GM21717 (cell line): Measurements from ENCODE around the gene NEIL3.

Experiments used
- ATAC-seq: cut with Tn5 transposase; IDR thresholded peaks from one replicate; pipeline ENCODE4 v1.9.1; 2021; ENCODE audit warnings: mild to moderate bottlenecking, moderate library complexity; ENCODE audit not compliant: unreplicated experiment

The NEIL3 gene

GRCh38 chr4:177309522-177310371, at the start of gene NEIL3:
Gene NEIL3 (plus strand): TSS chr4:177309874. CDS start chr4:177309954, 80 bp downstream.
- ATAC-seq = peak; percentile 95

- no peak for ATAC-seq
These were observed 45.9 kb upstream of the NEIL3 start for GRCh38 chr4:177263818-177264217.

GRCh38 chr4:177264788-177265422, 44.8 kb upstream of the NEIL3 start:
- no peak for ATAC-seq

GRCh38 chr4:177265729-177266128, 43.9 kb upstream of the NEIL3 start:
- no peak for ATAC-seq

GRCh38 chr4:177266506-177266905, 43.2 kb upstream of the NEIL3 start:
- no peak for ATAC-seq

GRCh38 chr4:177267911-177268310, 41.8 kb upstream of the NEIL3 start:
- ATAC-seq = no peak

- ATAC-seq = no peak
These were observed 38.6 kb upstream of the NEIL3 start for GRCh38 chr4:177271091-177271490.

GRCh38 chr4:177271915-177272766, 37.5 kb upstream of the NEIL3 start:
- ATAC-seq = no peak

- no peak for ATAC-seq
These were observed 33.7 kb upstream of the NEIL3 start for GRCh38 chr4:177275999-177276398.

GRCh38 chr4:177281351-177281909, 28.2 kb upstream of the NEIL3 start:
- no peak for ATAC-seq

GRCh38 chr4:177282284-177282835, 27.3 kb upstream of the NEIL3 start:
- no peak for ATAC-seq

- ATAC-seq = no peak
These were observed 26.5 kb upstream of the NEIL3 start for GRCh38 chr4:177283167-177283566.

GRCh38 chr4:177285953-177286352, 23.7 kb upstream of the NEIL3 start:
- no peak for ATAC-seq

GRCh38 chr4:177287255-177287654, 22.4 kb upstream of the NEIL3 start:
- no peak for ATAC-seq

GRCh38 chr4:177288335-177288734, 21.3 kb upstream of the NEIL3 start:
- ATAC-seq = no peak

- ATAC-seq = no peak
These were observed 18.9 kb upstream of the NEIL3 start for GRCh38 chr4:177290780-177291179.

GRCh38 chr4:177292171-177292570, 17.5 kb upstream of the NEIL3 start:
- no peak for ATAC-seq

GRCh38 chr4:177293208-177294033, 16.3 kb upstream of the NEIL3 start:
- ATAC-seq = no peak

- no peak for ATAC-seq
These were observed 11.8 kb upstream of the NEIL3 start for GRCh38 chr4:177297785-177298391.
